Iris pigment epithelial cell (primary cell): Measurements from ENCODE around the gene CDK5.
A peak's percentile ranks its signal among the peaks of the same experiment; 100 is the strongest.
"Not testable (repeated sequence)": the region's sequence is repeated elsewhere in the genome, so short reads cannot be mapped to it uniquely, and the experiment has no call there.

ENCODE experiments used
- DNase-seq: peaks from one replicate; pipeline ENCODE4 v3.0.0-alpha.2; 2011; ENCODE audit warnings: low read depth

The CDK5 gene

DNA sequence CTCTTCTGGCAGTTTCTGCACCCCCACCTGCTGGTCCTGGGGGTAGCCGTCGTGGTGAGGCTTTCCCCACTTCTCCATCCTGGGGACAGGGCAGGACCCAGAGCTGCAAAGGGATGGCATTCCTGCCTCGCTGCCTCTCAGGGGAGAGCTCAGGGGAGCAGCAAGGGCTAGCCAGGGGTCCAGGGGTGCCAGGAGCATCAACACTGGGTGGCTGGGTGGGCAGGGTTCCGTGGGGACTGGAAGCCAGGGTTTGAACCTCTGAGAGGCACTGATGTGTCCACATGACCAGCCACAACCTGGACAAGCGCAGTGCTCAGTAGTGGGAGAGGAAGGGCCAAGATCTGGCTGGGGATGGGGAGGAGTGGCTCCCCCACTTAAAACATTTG lies 23.8 kb downstream of the CDK5 start:
- DNase-seq: no peak

DNA sequence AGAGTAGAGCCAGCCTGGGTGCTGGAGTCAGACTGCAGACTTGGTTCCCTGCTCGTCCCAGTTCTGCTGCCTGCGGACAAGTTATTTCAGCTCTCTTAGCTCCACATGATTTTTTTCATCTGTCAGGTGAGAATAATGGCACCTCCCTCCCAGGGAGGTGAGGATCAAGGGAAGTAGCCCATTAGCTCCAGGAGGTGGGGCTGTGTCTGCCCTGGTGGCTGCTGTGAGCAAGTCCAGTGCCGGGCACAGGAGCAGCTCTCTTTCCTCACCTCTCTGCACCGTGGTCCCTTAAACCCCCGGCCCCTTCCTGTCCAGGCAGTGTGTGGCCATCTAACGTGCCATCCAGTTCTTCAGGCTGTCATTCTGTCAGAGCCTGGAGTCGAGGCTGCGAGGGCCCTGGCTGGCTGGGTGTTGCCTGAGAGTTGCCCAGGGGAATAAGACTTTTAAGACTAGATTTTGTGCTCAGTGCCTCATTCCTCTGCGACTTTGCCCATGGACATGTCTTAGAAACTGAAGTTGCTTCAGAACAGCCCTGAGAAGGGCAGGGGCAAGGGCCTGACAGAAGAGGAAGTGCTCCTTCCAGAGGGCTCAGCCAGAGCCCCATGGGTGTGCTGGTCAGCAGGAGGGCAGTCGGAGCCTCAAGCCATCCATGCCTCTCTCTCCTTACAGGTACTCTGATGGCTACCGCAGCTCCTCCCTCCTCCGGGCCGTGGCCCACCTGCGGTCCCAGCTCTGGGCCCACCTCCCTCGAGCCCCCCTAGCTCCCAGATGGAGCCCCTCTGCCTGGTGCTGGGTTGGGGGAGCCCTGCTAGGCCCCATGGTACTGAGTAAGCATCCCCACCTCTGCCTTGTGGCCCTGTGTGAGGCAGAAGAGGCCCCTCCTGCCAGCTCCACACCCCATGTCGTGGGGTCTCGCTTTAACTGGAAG lies 24.5 kb downstream of the CDK5 start:
- no peak for DNase-seq

DNA sequence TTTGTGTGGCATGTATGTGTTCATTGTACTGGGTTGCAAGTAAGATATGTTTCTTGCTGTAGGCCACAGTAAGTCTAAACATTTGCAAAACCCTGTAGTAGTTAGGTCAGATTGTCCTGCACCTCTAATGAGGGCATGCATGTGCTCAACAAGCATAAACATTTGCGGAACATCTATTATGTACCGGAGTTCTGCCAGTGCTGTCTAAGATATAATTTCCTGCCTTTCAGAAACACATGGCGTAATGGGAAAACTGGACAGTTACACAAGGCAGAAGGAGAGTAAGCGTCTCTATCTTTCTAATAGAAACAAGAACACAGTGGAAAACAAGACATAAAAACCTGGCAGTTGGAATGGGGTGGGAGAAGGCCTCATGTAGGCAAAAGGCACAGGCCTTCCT lies 26.7 kb downstream of the CDK5 start:
- no peak for DNase-seq

DNA sequence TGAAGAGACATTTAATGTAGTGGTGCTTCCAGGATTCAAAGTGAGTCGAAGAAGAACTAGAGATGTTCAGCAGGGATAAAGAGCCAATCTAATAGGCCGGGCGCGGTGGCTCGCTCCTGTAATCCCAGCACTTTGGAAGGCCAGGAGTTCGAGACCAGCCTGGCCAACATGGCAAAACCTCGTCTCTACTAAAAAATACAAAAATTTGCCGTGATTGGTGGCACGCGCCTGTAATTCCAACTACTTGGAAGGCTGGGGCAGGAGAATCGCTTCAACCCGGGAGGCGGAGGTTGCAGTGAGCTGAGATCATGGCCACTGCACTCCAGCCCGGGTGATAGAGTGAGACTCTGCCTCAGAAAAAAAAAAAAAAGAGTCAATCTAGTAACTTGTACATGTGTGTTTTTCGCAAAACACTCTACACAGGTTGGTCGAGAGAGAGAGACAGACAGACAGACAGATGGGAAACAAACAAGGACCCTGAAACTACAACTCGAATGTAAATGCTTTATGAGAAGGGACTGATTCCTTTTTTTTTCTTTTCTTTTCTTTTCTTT lies 28.7 kb downstream of the CDK5 start:
- no peak for DNase-seq

DNA sequence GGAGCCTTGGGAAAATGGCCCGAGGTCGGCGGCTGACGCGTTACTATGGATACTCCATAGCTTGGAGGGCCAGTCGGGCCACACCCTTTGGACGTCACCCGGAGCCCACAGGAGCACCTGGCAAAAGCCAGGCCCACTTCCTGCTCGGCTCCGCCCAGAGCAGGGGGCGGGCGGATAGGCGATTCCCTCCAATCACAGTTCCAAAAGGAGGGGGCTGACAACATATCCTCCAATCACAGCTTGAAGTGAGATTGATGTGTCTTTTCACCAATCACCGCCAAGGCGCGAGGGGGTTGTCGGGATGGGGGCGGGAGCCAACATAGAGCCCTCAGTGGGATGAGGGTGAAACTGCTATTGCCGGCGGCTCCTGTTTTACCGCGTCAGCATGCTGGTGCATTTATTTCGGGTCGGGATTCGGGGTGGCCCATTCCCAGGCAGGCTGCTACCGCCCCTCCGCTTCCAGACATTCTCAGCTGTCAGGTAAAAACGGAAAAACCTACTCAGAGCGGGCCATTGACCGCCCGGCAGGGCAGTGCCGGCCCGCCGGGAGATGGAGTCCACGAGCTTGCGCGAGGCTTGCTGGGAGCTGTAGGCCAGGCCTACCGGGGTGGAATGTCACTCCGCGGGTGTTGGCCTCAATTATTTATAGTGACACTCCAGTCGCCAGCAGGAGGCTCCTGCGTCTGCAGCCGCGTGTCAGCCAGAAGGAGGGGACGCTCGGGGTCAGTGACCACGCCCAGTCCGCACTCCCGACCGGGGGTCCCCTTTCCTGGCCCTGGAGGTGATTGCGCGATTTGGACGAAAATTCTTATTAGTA lies 29.4 kb downstream of the CDK5 start, which contains the start of gene ABCB8:
Gene ABCB8, plus strand, starts transcription at position 320 of the 817 bp plus-strand sequence. Its CDS starts 66 bp downstream, at position 386.
- DNase-seq: peak; percentile 99

DNA sequence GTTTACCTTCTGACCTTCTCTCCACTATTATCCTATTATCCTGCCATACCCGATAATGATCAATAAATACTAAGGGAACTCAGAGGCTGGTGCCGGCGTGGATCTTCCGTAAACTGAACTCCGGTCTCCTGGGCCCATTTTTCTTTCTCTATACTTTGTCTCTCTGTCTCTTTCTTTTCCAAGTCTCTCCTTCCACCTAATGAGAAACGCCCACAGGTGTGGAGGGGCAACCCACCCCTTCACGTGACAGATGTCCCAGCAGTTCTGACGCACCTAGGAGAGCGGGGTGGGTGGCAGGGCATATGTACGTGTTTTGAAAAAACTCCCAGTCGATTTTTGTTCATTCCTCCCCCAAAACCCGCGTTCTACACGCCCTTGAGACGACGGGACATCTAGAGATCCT lies 30.0 kb downstream of the CDK5 start:
- DNase-seq: not testable (repeated sequence)

DNA sequence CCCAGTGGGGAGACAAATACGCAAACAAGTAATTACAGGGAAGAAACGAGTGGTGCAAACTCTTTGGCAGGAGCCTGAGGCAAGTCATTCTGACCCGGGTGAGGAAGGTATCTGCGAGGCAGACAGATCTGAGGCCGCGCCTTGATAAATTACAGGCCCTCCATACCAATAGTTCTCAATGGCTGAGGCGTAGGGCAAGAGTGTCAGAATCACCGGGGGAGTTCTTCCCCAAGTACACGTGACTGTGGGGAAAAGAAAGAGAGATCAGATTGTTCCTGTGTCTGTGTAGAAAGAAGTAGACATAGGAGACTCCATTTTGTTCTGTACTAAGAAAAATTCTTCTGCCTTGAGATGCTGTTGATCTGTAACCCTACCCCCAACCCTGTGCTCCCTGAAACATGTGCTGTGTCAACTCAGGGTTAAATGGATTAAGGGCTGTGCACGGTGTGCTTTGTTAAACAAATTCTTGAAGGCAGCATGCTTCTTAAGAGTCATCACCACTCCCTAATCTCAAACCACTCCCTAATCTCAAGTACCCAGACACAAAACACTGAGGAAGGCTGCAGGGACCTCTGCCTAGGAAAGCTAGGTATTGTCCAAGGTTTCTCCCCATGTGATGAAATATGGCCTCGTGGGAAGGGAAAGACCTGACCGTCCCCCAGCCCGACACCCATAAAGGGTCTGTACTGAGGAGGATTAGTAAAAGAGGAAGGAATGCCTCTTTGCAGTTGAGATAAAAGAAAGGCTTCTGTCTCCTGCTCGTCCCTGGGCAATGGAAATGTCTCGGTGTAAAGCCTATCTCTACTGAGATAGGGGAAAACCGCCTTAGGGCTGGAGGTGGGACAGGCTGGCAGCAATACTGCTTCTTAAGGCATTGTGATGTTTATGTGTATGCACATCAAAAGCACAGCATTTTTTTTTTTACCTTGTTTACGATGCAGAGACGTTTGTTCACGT lies 30.6 kb downstream of the CDK5 start:
- DNase-seq: not testable (repeated sequence)

DNA sequence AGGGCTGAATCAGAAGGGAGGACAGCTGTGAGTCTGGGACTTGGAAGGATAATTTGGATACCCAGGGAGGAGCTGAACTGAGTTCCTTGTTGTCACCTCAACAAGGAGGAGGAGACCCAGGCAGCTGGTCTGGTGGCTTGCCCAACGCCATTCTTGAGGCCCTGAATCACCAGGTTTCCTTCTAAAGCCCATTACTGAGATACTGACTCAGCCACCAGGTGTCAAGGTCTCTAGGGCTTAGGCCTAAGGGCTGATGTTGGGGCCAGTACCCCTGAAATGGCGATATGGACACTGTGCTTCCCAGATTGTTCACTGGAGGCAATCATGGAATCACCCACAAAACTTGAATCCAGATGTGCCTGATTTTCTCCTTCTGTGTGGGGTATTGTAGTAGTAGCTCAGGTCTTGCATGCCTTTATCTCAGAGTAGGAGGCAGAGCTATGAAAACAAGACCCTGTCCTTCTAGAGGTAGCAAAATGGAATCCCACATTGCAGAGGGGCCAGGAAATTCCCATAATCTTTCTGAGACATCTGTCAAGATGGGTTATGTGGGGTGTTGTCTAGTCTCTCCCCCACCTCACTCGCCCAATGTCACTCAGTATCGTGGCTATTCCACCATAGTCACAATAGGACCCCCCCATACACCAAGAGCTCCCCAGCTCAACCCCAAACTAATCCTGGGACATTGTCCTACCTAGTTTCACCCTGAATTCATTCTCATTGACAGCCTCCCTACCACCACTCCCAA lies 31.6 kb downstream of the CDK5 start:
- peak; percentile 40 for DNase-seq

DNA sequence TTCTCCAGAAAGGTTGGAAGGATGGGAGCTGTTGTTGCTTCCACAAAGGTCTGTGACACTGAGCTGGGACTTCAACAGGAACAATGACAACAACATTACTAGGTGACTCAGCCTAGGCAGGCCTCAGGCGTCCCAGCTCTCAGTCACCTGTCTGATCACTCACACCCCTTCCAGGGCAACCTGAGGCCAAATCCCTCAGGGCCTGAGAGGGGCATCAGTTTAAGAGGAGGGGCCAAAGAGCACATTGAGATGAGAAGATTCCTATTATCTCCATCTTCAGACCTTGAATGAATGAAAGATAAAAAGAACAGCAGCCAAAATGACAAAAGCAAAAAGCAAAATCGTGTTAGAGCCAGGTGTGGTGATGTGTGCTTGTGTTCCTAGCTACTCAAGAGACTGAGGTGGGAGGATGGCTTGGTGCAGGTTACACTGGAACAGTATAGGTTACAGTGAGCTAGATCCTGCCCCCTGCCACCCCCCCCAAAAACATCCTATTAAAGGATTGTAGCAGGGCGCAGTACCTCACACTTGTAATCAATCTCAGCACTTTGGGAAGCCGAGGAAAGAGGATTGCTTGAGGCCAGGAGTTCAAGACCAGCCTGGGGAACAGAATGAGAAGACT lies 33.2 kb downstream of the CDK5 start, which contains the start of gene ATG9B:
Gene ATG9B, minus strand, starts transcription at position 60 of the 622 bp plus-strand sequence. CDS start 71 bp downstream, outside the sequence.
- no peak for DNase-seq

DNA sequence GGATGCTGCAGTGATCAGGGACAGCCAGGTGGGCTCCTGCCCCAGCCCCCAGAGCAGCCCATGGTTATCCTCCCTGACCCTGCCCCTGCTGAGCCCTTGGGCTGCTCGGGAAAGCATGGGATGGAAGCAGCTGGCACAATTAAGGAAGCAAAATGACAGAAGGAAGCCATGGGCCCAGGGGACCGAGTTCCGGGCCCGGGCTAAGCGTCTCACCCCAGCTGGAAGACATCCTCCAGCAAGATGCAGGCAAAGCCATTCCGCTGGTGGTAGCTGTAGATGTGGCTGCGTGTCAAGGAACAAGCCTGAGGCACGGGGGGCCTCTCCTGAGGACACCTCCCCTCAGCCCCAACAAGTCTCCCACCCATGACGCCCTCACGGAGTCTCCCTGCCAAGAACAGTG lies 34.5 kb downstream of the CDK5 start:
- DNase-seq: no peak

DNA sequence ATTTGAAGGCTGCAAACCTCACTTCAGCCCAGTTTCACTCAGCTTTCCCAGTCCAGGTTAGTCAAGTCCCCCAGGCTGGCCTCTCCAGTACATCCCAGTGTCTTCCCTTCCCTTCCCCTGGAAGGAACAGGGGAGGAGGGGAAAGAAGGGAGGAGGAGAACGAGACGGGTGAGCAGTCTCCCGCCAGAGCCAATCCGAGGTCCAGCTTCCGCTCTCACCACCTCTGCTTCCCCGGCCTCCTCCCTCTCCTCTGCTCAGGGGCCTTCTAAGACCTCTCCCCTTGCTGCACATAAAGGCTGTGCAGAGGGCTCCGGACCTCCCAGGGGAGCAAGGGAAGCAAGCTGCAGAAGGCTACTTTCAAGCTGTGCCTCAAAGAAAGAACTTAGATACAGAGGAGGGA lies 37.5 kb downstream of the CDK5 start:
- no peak for DNase-seq

DNA sequence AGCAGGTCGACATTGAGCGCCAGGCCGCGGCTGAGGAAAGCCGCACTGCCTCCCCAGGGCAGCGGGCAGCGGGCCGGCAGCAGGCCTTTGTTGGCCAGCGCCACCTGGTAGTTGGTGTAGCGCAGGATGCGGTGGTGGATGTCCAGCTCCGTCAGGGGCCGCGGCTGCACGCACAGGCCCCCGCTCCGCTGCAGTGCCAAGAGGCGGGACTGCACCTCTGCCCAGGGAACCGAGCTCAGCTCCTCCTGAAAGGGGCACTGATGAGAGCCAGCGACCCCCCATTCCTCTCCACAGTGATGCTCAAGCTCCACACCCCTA lies 38.6 kb downstream of the CDK5 start:
- no peak for DNase-seq

DNA sequence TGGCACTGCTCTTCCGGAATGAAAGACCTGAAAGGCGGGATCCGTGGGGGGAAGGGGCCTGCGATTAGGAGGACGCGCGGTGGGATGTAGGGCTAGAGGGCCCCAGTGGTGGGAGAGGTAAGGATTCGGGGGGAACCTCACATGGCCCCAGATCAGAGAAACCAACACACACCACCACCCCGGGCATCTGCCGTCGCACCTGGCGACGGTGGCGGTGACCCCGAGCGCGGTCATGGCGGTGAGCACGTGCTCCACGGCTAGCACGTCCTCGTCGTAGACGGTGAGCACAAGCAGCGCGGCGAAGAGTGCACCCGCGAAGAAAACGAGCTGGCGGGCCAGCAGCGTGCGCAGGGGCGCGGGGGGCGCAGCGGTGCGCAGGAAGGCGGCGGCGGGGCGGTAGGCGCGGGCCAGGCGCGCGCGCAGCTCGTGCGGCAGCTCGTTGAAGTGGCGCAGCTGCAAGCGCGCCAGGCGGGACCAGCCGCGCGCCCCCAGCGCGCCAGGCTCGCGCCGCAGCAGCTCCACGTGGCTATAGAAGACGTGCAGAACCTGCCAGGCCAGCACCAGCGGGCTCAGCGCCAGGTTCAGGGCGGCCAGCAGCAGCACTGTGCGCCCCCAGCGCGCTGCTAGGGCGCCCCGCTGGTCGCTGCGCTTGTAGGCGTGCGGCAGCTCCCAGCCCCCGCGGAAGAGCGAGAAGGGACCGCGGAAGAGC lies 39.1 kb downstream of the CDK5 start:
- DNase-seq: peak; percentile 23

DNA sequence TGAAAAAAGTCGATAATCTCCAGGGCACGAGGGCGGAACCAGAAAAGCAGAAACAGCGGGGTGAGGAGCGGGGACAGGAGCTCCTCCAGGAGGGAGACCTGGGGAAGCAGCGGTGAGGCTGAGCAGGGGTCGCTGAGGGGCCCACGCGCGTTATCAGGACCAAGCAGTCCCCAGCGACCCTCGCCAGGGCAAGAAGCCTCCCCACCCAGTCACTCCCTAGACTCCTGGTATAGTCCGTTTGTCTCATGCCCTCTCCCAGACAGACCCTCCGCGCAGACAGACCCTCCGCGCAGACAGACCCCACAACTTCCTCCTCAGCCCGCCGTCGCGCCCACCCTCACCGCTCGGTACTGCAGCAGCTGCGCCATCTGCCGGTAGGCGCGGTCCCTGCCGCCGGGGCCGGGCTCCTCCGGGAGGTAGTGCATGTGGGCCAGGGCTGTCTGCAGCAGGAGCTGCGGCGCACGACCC lies 39.7 kb downstream of the CDK5 start:
- DNase-seq: peak; percentile 42

DNA sequence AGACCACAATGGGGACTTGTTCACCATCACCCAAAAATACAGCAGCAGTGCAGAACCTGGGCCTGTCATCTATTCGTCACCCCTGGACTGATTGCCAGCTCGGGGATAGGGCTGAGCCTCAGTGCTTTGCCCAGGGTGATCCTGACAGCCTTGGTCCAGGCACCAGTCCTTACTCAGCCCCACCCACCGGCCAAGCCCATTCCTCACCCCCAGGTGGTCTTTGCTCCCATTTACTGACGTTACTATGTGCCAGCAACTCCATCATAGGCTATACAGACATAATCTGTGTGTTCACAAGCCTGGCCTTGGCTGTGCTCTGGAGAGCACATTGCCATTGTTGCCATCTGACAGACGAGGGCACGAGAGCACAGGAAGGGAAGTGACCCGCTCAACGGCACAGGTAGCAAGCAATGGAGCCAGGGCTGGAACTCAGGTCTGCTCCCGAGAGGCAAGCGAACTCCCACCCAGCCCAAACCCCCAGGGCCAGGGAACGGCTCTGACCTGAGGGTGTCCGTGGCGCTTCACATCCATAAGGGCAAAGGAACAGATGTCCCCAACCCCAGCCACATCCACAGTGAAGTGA lies 40.2 kb downstream of the CDK5 start:
- DNase-seq: no peak

DNA sequence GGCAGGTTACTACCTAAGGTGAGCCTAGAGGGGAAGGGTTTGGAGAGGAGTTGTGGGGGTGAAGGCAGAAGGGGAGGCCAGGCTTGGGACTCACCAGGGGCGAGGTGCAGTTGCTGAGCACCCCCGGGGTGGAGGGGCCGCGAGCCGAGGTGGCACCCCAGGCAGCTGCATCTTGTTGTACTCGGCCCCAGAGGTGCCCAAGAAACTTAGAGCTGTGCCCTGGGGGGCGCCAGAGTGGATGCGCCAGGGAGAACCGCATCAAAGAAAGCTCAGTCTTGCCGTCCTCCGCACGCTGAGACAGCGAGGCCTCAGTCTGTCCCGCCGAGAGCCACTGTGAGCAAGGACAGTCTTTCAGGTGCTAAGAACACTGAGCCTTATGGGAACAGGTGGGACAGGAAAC lies 40.8 kb downstream of the CDK5 start:
- no peak for DNase-seq

DNA sequence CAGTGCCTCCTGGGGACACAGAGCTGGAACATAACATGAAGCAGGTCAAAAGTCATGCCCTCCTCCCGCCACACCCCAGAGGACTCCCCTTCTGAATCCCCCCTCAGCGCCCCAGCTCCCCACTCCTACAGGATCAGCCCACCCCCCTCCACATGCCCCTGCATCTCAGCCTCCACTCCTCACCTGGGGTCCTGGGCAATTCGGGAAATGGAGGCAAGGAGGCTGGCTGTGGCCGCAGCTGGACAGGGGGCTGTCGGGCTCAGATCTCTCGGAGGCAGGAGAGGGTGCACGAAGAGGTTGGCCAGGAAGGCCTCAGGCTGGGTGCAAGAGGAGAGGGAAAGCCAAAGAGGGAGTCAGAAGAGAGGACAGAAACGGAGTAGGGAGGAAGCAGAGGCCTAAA lies 41.2 kb downstream of the CDK5 start:
- DNase-seq: no peak

DNA sequence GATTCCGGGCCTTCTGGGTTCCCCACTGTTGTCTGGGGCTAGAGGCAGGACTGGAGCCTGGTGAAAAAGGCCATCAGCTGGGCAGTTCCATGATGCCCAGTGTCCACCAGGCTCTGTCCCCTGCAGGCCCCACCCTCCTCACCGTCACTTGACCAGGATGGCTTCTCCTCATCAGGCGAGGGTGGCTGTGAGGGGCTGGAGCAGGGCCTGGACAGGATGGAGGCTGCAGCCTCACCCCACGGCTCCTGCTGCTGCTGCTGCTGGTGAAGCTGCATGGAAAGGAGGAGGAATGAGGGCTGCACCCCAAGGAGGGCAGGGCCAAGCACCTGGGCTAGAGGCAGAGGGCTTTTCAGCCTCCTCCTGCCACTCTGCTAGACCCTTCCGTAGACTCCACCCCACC lies 41.7 kb downstream of the CDK5 start:
- no peak for DNase-seq

DNA sequence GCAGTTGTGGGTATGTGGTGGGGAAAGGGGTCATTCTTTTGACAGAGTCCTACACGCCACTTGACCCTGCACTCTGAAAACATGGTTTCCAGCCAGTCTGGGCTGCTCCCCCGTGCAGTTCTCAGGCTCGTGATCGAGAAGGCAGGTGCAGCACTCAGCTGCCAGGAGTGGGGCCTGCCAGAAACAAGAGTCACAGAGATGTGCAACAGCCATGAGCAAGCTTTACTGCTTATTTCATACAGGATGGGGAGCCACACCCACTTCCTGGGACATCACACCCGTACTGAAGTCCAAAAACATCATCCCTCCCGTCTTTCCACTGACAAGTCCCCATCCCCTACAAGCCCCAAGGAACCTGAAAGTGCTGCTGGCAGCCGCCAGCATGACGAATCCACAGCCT lies 42.7 kb downstream of the CDK5 start:
- DNase-seq: no peak
